Esophagus muscularis mucosa (tissue), 4 donors: ENCODE measurements around the gene LGALS16. TPM values are rescaled to one million over a fixed set of nuclear protein-coding genes. Genes with fewer than 3 reads are reported as not detected.

Source experiments
- DNase-seq: peaks from one replicate; pipeline ENCODE4 v3.0.0-alpha.2; 2017; ENCODE audit errors: extremely low spot score
- H3K27ac ChIP-seq, 4 donors: fragments of 200-600 bp; sonication (generic); replicated peaks in 1 of 4; 1 replicate in 3 of 4; 2 replicates in 1 of 4; pipeline ENCODE4 v1.5.1; 2016 to 2019; ENCODE audit warnings: mild to moderate bottlenecking in 1 of 4
- H3K27me3 ChIP-seq, 4 donors: fragments of 200-600 bp; sonication (generic); one replicate each; pipeline versions ENCODE4 v1.5.1 to v1.6.0; 2016 to 2019
- H3K36me3 ChIP-seq, 4 donors: fragments of 200-600 bp; sonication (generic); one replicate each; pipeline ENCODE4 v1.5.1; 2016 to 2019
- H3K4me1 ChIP-seq, 4 donors: fragments of 200-600 bp; sonication (generic); one replicate each; pipeline ENCODE4 v1.5.1; 2016 to 2019
- H3K4me3 ChIP-seq, 4 donors: fragments of 200-600 bp; sonication (generic); 1 replicate in 2 of 4; 2 replicates in 2 of 4; pipeline ENCODE4 v1.5.1; 2016 to 2019; ENCODE audit warnings: mild to moderate bottlenecking in 4 of 4, moderate library complexity in 1 of 4
- H3K9me3 ChIP-seq, 4 donors: fragments of 200-600 bp; sonication (generic); 1 replicate in 3 of 4; 2 replicates in 1 of 4; pipeline ENCODE4 v1.5.1; 2016 to 2019
- CTCF ChIP-seq, 3 experiments: fragments of 200-600 bp in 2 of 3; fragments of 450-650 bp in 1 of 3; sonication (generic) in 2 of 3; IDR thresholded peaks; one replicate each; pipeline ENCODE4 v1.5.1; 2017 to 2019; ENCODE audit warnings: antibody characterized with exemption in 3 of 3, mild to moderate bottlenecking in 2 of 3, moderate library complexity in 1 of 3
- EP300 ChIP-seq: sonication (generic); formaldehyde crosslinking; IDR thresholded peaks from one replicate; pipeline ENCODE4 v1.6.1; 2017; ENCODE audit warnings: antibody characterized with exemption
- POLR2A ChIP-seq: fragments of 450-650 bp; IDR thresholded peaks from one replicate; pipeline ENCODE4 v1.6.1; 2017; ENCODE audit warnings: antibody characterized with exemption, moderate library complexity, mild to moderate bottlenecking, low read depth
- POLR2AphosphoS5 ChIP-seq, 2 donors: sonication (generic); formaldehyde crosslinking; IDR thresholded peaks; one replicate each; pipeline ENCODE4 v1.6.1; 2017; ENCODE audit warnings: antibody characterized with exemption in 2 of 2
- WGBS: methylation state at CpG from one replicate; pipeline ENCODE4 v1.1.5; 2018; 5-methylcytosine and 5-hydroxymethylcytosine counted together
- intact Hi-C: fragments of 100-400 bp; cut with DNase I; formaldehyde crosslinking; loops from one replicate; pipeline ENCODE4 v1.15.1; 2023
- total RNA-seq, 4 donors: library from RNA; depleted of rRNA; stranded (reverse); fragments of >200 nt; gene quantifications; one replicate each; pipeline versions ENCODE4 v1.1.0 to v1.2.1, GENCODE V29; 2016

Gene LGALS16
- total RNA-seq, 4 donors from 2014 or later = not detected

GRCh38 chr19:39692166-39692565 is 36.5 kb downstream of the LGALS16 start:
- H3K4me3 ChIP-seq = no peak overlapping the region
- WGBS = 70% methylated on average over 2 of the region's 3 CpGs
- no peak for TF ChIP-seq EP300
- TF ChIP-seq POLR2AphosphoS5 (IDR thresholded peaks at IDR 0.05) = no peak
- no peak for TF ChIP-seq POLR2A
- no peak for TF ChIP-seq CTCF (IDR thresholded peaks at IDR 0.05)
- peaks cover 0 to 19% (median 15%) of the 10 kb centered on the region in 4 donors for H3K9me3 ChIP-seq
- intact Hi-C loops = no loop called here
- no peaks in the 10 kb centered on the region for H3K4me1 ChIP-seq
- H3K36me3 ChIP-seq = no peaks in the 10 kb centered on the region
- DNase-seq = peak; percentile 85
- H3K27me3 ChIP-seq = peaks cover 0 to 10% (median 0%) of the 10 kb centered on the region in 4 donors
- H3K27ac ChIP-seq = no peak overlapping the region

GRCh38 chr19:39692822-39693221 is 37.1 kb downstream of the LGALS16 start:
- no peak overlapping the region for H3K27ac ChIP-seq
- no peaks in the 10 kb centered on the region for H3K36me3 ChIP-seq
- TF ChIP-seq POLR2AphosphoS5 (IDR thresholded peaks at IDR 0.05) (no peak), POLR2A (no peak), EP300 (no peak), CTCF (IDR thresholded peaks at IDR 0.05) (no peak)
- no peaks in the 10 kb centered on the region for H3K4me1 ChIP-seq
- no peak overlapping the region for H3K4me3 ChIP-seq
- H3K27me3 ChIP-seq = peaks cover 0 to 13% (median 0%) of the 10 kb centered on the region in 4 donors
- WGBS = 44% methylated on average over 1 of the region's 1 CpG
- peaks cover 0 to 19% (median 15%) of the 10 kb centered on the region in 4 donors for H3K9me3 ChIP-seq
- DNase-seq = peak; percentile 10
- intact Hi-C loops = no loop called here

- intact Hi-C loops = no loop called here
- no peaks in the 10 kb centered on the region for H3K9me3 ChIP-seq
- no peak for TF ChIP-seq EP300
- no peak for TF ChIP-seq POLR2AphosphoS5 (IDR thresholded peaks at IDR 0.05)
- TF ChIP-seq CTCF (IDR thresholded peaks at IDR 0.05) = no peak
- TF ChIP-seq POLR2A = no peak
These were observed 40.0 kb downstream of the LGALS16 start for GRCh38 chr19:39695759-39696158.

GRCh38 chr19:39696387-39696786 is 40.7 kb downstream of the LGALS16 start:
- peaks cover 0 to 30% (median 0%) of the 10 kb centered on the region in 4 donors for H3K27me3 ChIP-seq
- no peak overlapping the region for H3K27ac ChIP-seq
- no peaks in the 10 kb centered on the region for H3K36me3 ChIP-seq
- WGBS = 75% methylated on average over 2 of the region's 2 CpGs
- TF ChIP-seq POLR2AphosphoS5 (IDR thresholded peaks at IDR 0.05) (no peak), EP300 (no peak), CTCF (IDR thresholded peaks at IDR 0.05) (no peak), POLR2A (no peak)
- no peak overlapping the region for H3K4me3 ChIP-seq
- intact Hi-C loops = no loop called here
- DNase-seq = no peak
- H3K4me1 ChIP-seq = no peaks in the 10 kb centered on the region
- no peaks in the 10 kb centered on the region for H3K9me3 ChIP-seq

More at GRCh38 chr19:39695759-39696158, 40.0 kb downstream of the LGALS16 start:
- H3K4me3 ChIP-seq = no peak overlapping the region
- H3K27ac ChIP-seq = no peak overlapping the region
- peaks cover 0 to 24% (median 0%) of the 10 kb centered on the region in 4 donors for H3K27me3 ChIP-seq
- no peaks in the 10 kb centered on the region for H3K4me1 ChIP-seq
- WGBS = 61% methylated on average over 2 of the region's 2 CpGs
- H3K36me3 ChIP-seq = no peaks in the 10 kb centered on the region
- DNase-seq = no peak

- Histone ChIP-seq H3K27me3 (peaks cover 0 to 34% (median 0%) of the 10 kb centered on the region in 4 donors), H3K4me3 (no peak overlapping the region), H3K36me3 (no peaks in the 10 kb centered on the region), H3K9me3 (no peaks in the 10 kb centered on the region), H3K4me1 (no peaks in the 10 kb centered on the region), H3K27ac (no peak overlapping the region)
- TF ChIP-seq POLR2A (no peak), EP300 (no peak), POLR2AphosphoS5 (IDR thresholded peaks at IDR 0.05) (no peak), CTCF (IDR thresholded peaks at IDR 0.05) (no peak)
- no peak for DNase-seq
- intact Hi-C loops = no loop called here
These were observed 42.8 kb downstream of the LGALS16 start for GRCh38 chr19:39698535-39698934.
